ENCODE measurements around the gene EXOC6B. TPM values are rescaled to one million over a fixed set of nuclear protein-coding genes. Genes with fewer than 3 reads are reported as not detected.

The EXOC6B gene
- total RNA-seq, 2 donors from 2014 or later, result 51.3 to 68.9 TPM

DNA sequence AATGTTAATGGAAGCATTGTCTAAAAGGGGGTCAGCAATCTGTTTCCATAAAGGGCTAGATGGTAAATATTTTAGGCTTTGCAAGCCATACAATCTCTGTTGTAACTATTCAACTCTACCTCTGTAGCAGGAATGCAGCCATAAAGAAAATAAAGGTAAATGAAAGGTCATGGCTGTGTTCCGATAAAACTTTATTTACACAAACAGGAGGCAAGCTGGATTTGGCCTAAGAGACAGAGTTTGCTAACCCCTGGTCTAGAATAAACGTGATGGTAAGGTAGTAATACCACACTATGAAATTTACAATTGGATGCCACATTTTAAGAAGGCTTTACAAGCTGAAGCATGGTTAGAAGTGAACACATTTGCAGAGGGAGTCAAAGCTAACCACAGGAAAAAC is 91.4 kb downstream of the EXOC6B start:
- no peak for DNase-seq
- no peak overlapping the region for H3K27ac Mint-ChIP-seq
- no peaks in the 10 kb centered on the region for H3K9me3 Mint-ChIP-seq
- 83 to 93% methylated on average over 1 to 2 of the region's 2 CpGs for WGBS, 2 experiments (ENCODE audit: insufficient coverage in 1 of 2, insufficient read length in 1 of 2)
- H3K4me1 Mint-ChIP-seq, result no peaks in the 10 kb centered on the region
- peaks cover 3% of the 10 kb centered on the region for H3K36me3 Mint-ChIP-seq (ENCODE audit: low read depth)
- Histone ChIP-seq H3K4me3 (ENCODE audit: low read length) (no peak overlapping the region), H3K36me3 (ENCODE audit: control insufficient read depth, insufficient read depth, low read length) (peaks cover 15% of the 10 kb centered on the region), H3K27me3 (ENCODE audit: control insufficient read depth, insufficient read depth, low read length, poor library complexity, severe bottlenecking) (no peaks in the 10 kb centered on the region), H3K4me1 (ENCODE audit: control insufficient read depth, insufficient read depth, low read length) (no peaks in the 10 kb centered on the region), H3K27ac (ENCODE audit: low read depth, low read length) (no peak overlapping the region), H3K9me3 (ENCODE audit: control insufficient read depth, low read length) (no peaks in the 10 kb centered on the region), H3K9ac (ENCODE audit: extremely low read depth, low read length, poor library complexity, severe bottlenecking) (no peak overlapping the region)
- TF ChIP-seq, protein P1, sequence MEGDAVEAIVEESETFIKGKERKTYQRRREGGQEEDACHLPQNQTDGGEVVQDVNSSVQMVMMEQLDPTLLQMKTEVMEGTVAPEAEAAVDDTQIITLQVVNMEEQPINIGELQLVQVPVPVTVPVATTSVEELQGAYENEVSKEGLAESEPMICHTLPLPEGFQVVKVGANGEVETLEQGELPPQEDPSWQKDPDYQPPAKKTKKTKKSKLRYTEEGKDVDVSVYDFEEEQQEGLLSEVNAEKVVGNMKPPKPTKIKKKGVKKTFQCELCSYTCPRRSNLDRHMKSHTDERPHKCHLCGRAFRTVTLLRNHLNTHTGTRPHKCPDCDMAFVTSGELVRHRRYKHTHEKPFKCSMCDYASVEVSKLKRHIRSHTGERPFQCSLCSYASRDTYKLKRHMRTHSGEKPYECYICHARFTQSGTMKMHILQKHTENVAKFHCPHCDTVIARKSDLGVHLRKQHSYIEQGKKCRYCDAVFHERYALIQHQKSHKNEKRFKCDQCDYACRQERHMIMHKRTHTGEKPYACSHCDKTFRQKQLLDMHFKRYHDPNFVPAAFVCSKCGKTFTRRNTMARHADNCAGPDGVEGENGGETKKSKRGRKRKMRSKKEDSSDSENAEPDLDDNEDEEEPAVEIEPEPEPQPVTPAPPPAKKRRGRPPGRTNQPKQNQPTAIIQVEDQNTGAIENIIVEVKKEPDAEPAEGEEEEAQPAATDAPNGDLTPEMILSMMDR (conservative IDR thresholded peaks at IDR 0.05), result no peak
- H3K27me3 Mint-ChIP-seq (ENCODE audit: insufficient read depth), result no peaks in the 10 kb centered on the region
- H3K4me3 Mint-ChIP-seq, result no peak overlapping the region

- H3K9me3 Mint-ChIP-seq, result no peaks in the 10 kb centered on the region
Observed at GRCh38 chr2:72731116-72731515, 94.7 kb downstream of the EXOC6B start.

DNA sequence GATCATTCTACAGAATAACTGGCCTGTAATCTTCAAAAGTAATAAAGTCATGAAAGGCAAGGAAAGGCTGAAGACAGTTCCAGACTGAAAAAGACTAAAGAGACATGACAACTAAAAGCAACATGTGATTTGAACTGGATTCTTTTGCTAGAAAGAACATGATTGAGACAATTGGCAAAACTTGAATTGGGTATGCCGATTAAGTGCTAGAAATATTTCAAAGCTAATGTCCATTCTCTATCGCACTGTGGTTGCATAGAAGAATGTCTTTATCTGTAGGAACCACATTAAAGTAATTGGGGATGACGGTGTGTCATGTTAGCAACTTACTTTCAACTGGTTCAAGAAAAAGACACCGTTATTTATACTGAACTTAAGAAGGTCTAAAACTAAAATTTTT is 98.5 kb downstream of the EXOC6B start:
- Mint-ChIP-seq H3K4me1 (peaks cover 23% of the 10 kb centered on the region), H3K27ac (no peak overlapping the region), H3K4me3 (no peak overlapping the region), H3K36me3 (ENCODE audit: low read depth) (no peaks in the 10 kb centered on the region), H3K9me3 (no peaks in the 10 kb centered on the region), H3K27me3 (ENCODE audit: insufficient read depth) (no peaks in the 10 kb centered on the region)
- DNase-seq, result no peak
- WGBS, 2 experiments (ENCODE audit: insufficient coverage in 1 of 2, insufficient read length in 1 of 2), result 88 to 95% methylated on average over 1 to 4 of the region's 4 CpGs
- Histone ChIP-seq H3K36me3 (ENCODE audit: control insufficient read depth, insufficient read depth, low read length) (peaks cover 4% of the 10 kb centered on the region), H3K9ac (ENCODE audit: extremely low read depth, low read length, poor library complexity, severe bottlenecking) (no peak overlapping the region), H3K4me1 (ENCODE audit: control insufficient read depth, insufficient read depth, low read length) (no peaks in the 10 kb centered on the region), H3K9me3 (ENCODE audit: control insufficient read depth, low read length) (no peaks in the 10 kb centered on the region), H3K27me3 (ENCODE audit: control insufficient read depth, insufficient read depth, low read length, poor library complexity, severe bottlenecking) (no peaks in the 10 kb centered on the region), H3K27ac (ENCODE audit: low read depth, low read length) (no peak overlapping the region), H3K4me3 (ENCODE audit: low read length) (no peak overlapping the region)
- TF ChIP-seq, protein P1 (conservative IDR thresholded peaks at IDR 0.05), result no peak

More at GRCh38 chr2:72731116-72731515, 94.7 kb downstream of the EXOC6B start:
- H3K4me3 ChIP-seq (ENCODE audit: low read length), result no peak overlapping the region
- peaks cover 4% of the 10 kb centered on the region for H3K36me3 ChIP-seq (ENCODE audit: control insufficient read depth, insufficient read depth, low read length)
- H3K27me3 ChIP-seq (ENCODE audit: control insufficient read depth, insufficient read depth, low read length, poor library complexity, severe bottlenecking), result no peaks in the 10 kb centered on the region
- DNase-seq, result no peak
- no peak overlapping the region for H3K9ac ChIP-seq (ENCODE audit: extremely low read depth, low read length, poor library complexity, severe bottlenecking)
- WGBS, 2 experiments (ENCODE audit: insufficient coverage in 1 of 2, insufficient read length in 1 of 2), result 80 to 92% methylated on average over 1 to 2 of the region's 2 CpGs
- Mint-ChIP-seq H3K27ac (no peak overlapping the region), H3K4me3 (no peak overlapping the region), H3K36me3 (ENCODE audit: low read depth) (no peaks in the 10 kb centered on the region), H3K27me3 (ENCODE audit: insufficient read depth) (no peaks in the 10 kb centered on the region), H3K4me1 (no peaks in the 10 kb centered on the region)
- no peaks in the 10 kb centered on the region for H3K4me1 ChIP-seq (ENCODE audit: control insufficient read depth, insufficient read depth, low read length)
- no peak overlapping the region for H3K27ac ChIP-seq (ENCODE audit: low read depth, low read length)
- H3K9me3 ChIP-seq (ENCODE audit: control insufficient read depth, low read length), result no peaks in the 10 kb centered on the region
- TF ChIP-seq, protein P1 (conservative IDR thresholded peaks at IDR 0.05), result no peak
